Astrocyte of the cerebellum (primary cell): ENCODE measurements around the gene LTB4R.

Experiments used
- DNase-seq: peaks from one replicate; pipeline ENCODE4 v3.0.0-alpha.2; 2011; ENCODE audit warnings: low read depth
- H3K4me3 ChIP-seq: 2 replicates; pipeline ENCODE4 v1.5.1; 2011; ENCODE audit warnings: mild to moderate bottlenecking, low read depth, low read length, moderate library complexity
- CTCF ChIP-seq: IDR thresholded peaks from 2 replicates; pipeline ENCODE4 v1.5.1; 2012; ENCODE audit warnings: low read length, low read depth, moderate library complexity, mild to moderate bottlenecking; ENCODE audit errors: missing control alignments
- in situ Hi-C: cut with HindIII; loops from 2 replicates; pipeline ENCODE4 v1.10.0; 2017; ENCODE audit warnings: low sequenced_read_pairs

Gene LTB4R

GRCh38 chr14:24277606-24278321 lies 33.5 kb upstream of the LTB4R start:
- in situ Hi-C loops, result no loop called here
- no peak for TF ChIP-seq CTCF
- no peak overlapping the region for H3K4me3 ChIP-seq
- DNase-seq, result no peak

- H3K4me3 ChIP-seq, result no peak overlapping the region
- in situ Hi-C loops, result no loop called here
- no peak for TF ChIP-seq CTCF
- no peak for DNase-seq
Observed at GRCh38 chr14:24278424-24278823, 32.9 kb upstream of the LTB4R start.

- TF ChIP-seq CTCF, result no peak
- no peak overlapping the region for H3K4me3 ChIP-seq
- in situ Hi-C loops, result no loop called here
- no peak for DNase-seq
Observed at GRCh38 chr14:24279301-24280186, 31.8 kb upstream of the LTB4R start.

GRCh38 chr14:24280797-24281460 lies 30.4 kb upstream of the LTB4R start:
- no peak for TF ChIP-seq CTCF
- no peak overlapping the region for H3K4me3 ChIP-seq
- DNase-seq, result no peak
- in situ Hi-C loops, result no loop called here

GRCh38 chr14:24281636-24282035 lies 29.7 kb upstream of the LTB4R start:
- H3K4me3 ChIP-seq, result no peak overlapping the region
- no peak for TF ChIP-seq CTCF
- no peak for DNase-seq
- in situ Hi-C loops, result no loop called here

- DNase-seq, result no peak
- no peak overlapping the region for H3K4me3 ChIP-seq
- in situ Hi-C loops, result no loop called here
- no peak for TF ChIP-seq CTCF
Observed at GRCh38 chr14:24282736-24283135, 28.6 kb upstream of the LTB4R start.
